ENCODE data around the gene FBXO40. TPM values are rescaled to one million over a fixed set of nuclear protein-coding genes. Genes with fewer than 3 reads are reported as not detected.

The FBXO40 gene
- total and polyA plus RNA-seq, 10 of the 15 experiments (the other 5 are each of a cell fraction or from before 2014, with no cell fraction given): 0.03 to 0.05 (median 0.04) TPM; not detected in 7

- Histone ChIP-seq H3K9me3 (replicated peaks; ENCODE audit: control insufficient read depth, insufficient read depth, low read length) (no peaks in the 10 kb centered on the region), H3K4me2 (ENCODE audit: control insufficient read depth, insufficient read depth) (no peak overlapping the region), H3K79me2 (ENCODE audit: control insufficient read depth, insufficient read depth, low read length) (no peaks in the 10 kb centered on the region), H3K27me3 (replicated peaks in 1 of 2; ENCODE audit: control insufficient read depth in 2 of 2, insufficient read depth in 2 of 2, low read length in 1 of 2) (no peaks in the 10 kb centered on the region), H4K20me1 (ENCODE audit: control insufficient read depth, insufficient read depth) (no peaks in the 10 kb centered on the region), H3K36me3 (ENCODE audit: control insufficient read depth in 2 of 2, insufficient read depth in 2 of 2, low read length in 1 of 2) (peaks cover 10 to 16% of the 10 kb centered on the region in 2 experiments), H3K27ac (ENCODE audit: control insufficient read depth, insufficient read depth) (no peak overlapping the region), H2AFZ (ENCODE audit: control insufficient read depth, low read depth, low read length) (no peak overlapping the region), H3K4me1 (ENCODE audit: control insufficient read depth, insufficient read depth, low read length) (no peaks in the 10 kb centered on the region), H3K4me3 (no peak overlapping the region), H3K9ac (ENCODE audit: control insufficient read depth, insufficient read depth, low read length) (no peak overlapping the region)
- POLR2A ChIA-PET: no interaction called here
- SMC1A ChIA-PET (ENCODE audit: uncharacterized antibody, unreplicated experiment): interaction anchor here (1.0 kb wide), 1 partner anchor 99 kb away, joined by 3 read pairs; the partner anchor contains the start of gene POLQ
- no peak for FAIRE-seq
- no peak for TF ChIP-seq PAX5 (IDR thresholded peaks at IDR 0.05; ENCODE audit: borderline replicate concordance, low read depth, low read length)
- TF ChIP-seq YBX1 (IDR thresholded peaks at IDR 0.05): no peak
- no peak for TF ChIP-seq MTA3 (IDR thresholded peaks at IDR 0.05; ENCODE audit: borderline replicate concordance, low read length)
- TF ChIP-seq RAD51 (IDR thresholded peaks at IDR 0.05): no peak
- TF ChIP-seq RCOR1 (conservative IDR thresholded peaks at IDR 0.05; ENCODE audit: low read depth, low read length): no peak
- no peak for TF ChIP-seq LARP7 (IDR thresholded peaks at IDR 0.05)
- no peak for TF ChIP-seq RBBP5 (conservative IDR thresholded peaks at IDR 0.05)
- no peak for TF ChIP-seq ZBED1 (IDR thresholded peaks at IDR 0.05; ENCODE audit: borderline replicate concordance)
- intact Hi-C loops (cut with micrococcal nuclease; ENCODE audit: unreplicated experiment) (no loop called here), in situ Hi-C loops (cut with MboI) (no loop called here)
- RAD21 ChIA-PET (ENCODE audit: unreplicated experiment): no interaction called here
- 99% methylated on average over 5 of the region's 5 CpGs for WGBS (ENCODE audit: insufficient coverage, insufficient replicate concordance, low lambda C conversion rate, missing lambda C conversion rate)
- ATAC-seq: no peak
- no peak for DNase-seq (ENCODE audit: low read depth, low spot score)
- BruUV-seq (replicated peaks): no TSS peak
- CTCF ChIA-PET: interaction anchor here (1.4 kb wide), 1 partner anchor 98 kb away, joined by 3 read pairs; no protein-coding TSS in a partner anchor
These were observed 51.9 kb downstream of the FBXO40 start for GRCh38 chr3:121645054-121645453.

- H3K4me1 ChIP-seq (ENCODE audit: control insufficient read depth, insufficient read depth, low read length): no peaks in the 10 kb centered on the region
- no peak overlapping the region for H3K9ac ChIP-seq (ENCODE audit: control insufficient read depth, insufficient read depth, low read length)
- POLR2A ChIA-PET: no interaction called here
- TF ChIP-seq EED (IDR thresholded peaks at IDR 0.05; ENCODE audit: low read depth): no peak
- TF ChIP-seq SIN3A (IDR thresholded peaks at IDR 0.05; ENCODE audit: low read depth, low read length): no peak
- no peak for TF ChIP-seq SUPT20H (IDR thresholded peaks at IDR 0.05; ENCODE audit: borderline replicate concordance, control insufficient read depth, low read depth, low read length)
- TF ChIP-seq MEF2A (IDR thresholded peaks at IDR 0.05; ENCODE audit: insufficient read depth, low read depth, low read length): no peak
- no peak for TF ChIP-seq SREBF1 (IDR thresholded peaks at IDR 0.05; ENCODE audit: low read length)
- TF ChIP-seq POLR2AphosphoS5 (IDR thresholded peaks at IDR 0.05; ENCODE audit: low read length): no peak
- no peak for TF ChIP-seq SMC3 (IDR thresholded peaks at IDR 0.05; ENCODE audit: borderline replicate concordance, low read length)
- no peak for TF ChIP-seq HDAC6 (IDR thresholded peaks at IDR 0.05; ENCODE audit: unreplicated experiment)
- no peak overlapping the region for H3K4me3 ChIP-seq
- no peak overlapping the region for H3K27ac ChIP-seq (ENCODE audit: control insufficient read depth, insufficient read depth)
- RAD21 ChIA-PET (ENCODE audit: unreplicated experiment): interaction anchor here (0.6 kb wide), 1 partner anchor 183 kb away, joined by 3 read pairs; no protein-coding TSS in a partner anchor
- no peaks in the 10 kb centered on the region for H3K27me3 ChIP-seq (replicated peaks in 1 of 2; ENCODE audit: control insufficient read depth in 2 of 2, insufficient read depth in 2 of 2, low read length in 1 of 2)
- WGBS (ENCODE audit: insufficient coverage, insufficient replicate concordance, low lambda C conversion rate, missing lambda C conversion rate): 97% methylated on average over 6 of the region's 6 CpGs
- no peak overlapping the region for H2AFZ ChIP-seq (ENCODE audit: control insufficient read depth, low read depth, low read length)
- FAIRE-seq (no peak), DNase-seq (ENCODE audit: low read depth, low spot score) (no peak), ATAC-seq (no peak)
- peaks cover 4% of the 10 kb centered on the region; the same call in 1 of the 2 replicates for H3K79me2 ChIP-seq (ENCODE audit: control insufficient read depth, insufficient read depth, low read length)
- intact Hi-C loops (cut with micrococcal nuclease; ENCODE audit: unreplicated experiment): no loop called here
- H3K9me3 ChIP-seq (replicated peaks; ENCODE audit: control insufficient read depth, insufficient read depth, low read length): no peaks in the 10 kb centered on the region
- BruUV-seq (replicated peaks): no TSS peak
- no peak overlapping the region for H3K4me2 ChIP-seq (ENCODE audit: control insufficient read depth, insufficient read depth)
- in situ Hi-C loops (cut with MboI): no loop called here
- SMC1A ChIA-PET (ENCODE audit: uncharacterized antibody, unreplicated experiment): interaction anchor here (0.6 to 1.4 kb wide), 3 partner anchors 11 to 52 kb away, joined by 3 to 6 read pairs (median 3); no protein-coding TSS in a partner anchor
- peaks cover 10 to 22% of the 10 kb centered on the region in 2 experiments; a peak in 3 of 4 replicates for H3K36me3 ChIP-seq (ENCODE audit: control insufficient read depth in 2 of 2, insufficient read depth in 2 of 2, low read length in 1 of 2)
- no peaks in the 10 kb centered on the region for H4K20me1 ChIP-seq (ENCODE audit: control insufficient read depth, insufficient read depth)
- CTCF ChIA-PET: no interaction called here
These were observed 55.2 kb downstream of the FBXO40 start for GRCh38 chr3:121648219-121648958.
